ENCODE data around the gene NELFB.

- TF ChIP-seq RCOR1 (IDR thresholded peaks at IDR 0.05; ENCODE audit: borderline replicate concordance in 1 of 2, low read depth in 2 of 2, low read length in 2 of 2) (no peak), IFI16 (CRISPR knock-in tag; IDR thresholded peaks at IDR 0.05) (no peak), ADNP (tag; IDR thresholded peaks at IDR 0.05) (no peak), CTCF (IDR thresholded peaks at IDR 0.05 in 2 of 3, conservative IDR thresholded peaks at IDR 0.05 in 1 of 3; ENCODE audit: insufficient read depth in 2 of 3, low read depth in 1 of 3, low read length in 3 of 3) (no peak)
- TF ChIP-seq, protein P1, sequence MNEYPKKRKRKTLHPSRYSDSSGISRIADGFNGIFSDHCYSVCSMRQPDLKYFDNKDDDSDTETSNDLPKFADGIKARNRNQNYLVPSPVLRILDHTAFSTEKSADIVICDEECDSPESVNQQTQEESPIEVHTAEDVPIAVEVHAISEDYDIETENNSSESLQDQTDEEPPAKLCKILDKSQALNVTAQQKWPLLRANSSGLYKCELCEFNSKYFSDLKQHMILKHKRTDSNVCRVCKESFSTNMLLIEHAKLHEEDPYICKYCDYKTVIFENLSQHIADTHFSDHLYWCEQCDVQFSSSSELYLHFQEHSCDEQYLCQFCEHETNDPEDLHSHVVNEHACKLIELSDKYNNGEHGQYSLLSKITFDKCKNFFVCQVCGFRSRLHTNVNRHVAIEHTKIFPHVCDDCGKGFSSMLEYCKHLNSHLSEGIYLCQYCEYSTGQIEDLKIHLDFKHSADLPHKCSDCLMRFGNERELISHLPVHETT (CRISPR knock-in tag; conservative IDR thresholded peaks at IDR 0.05 in 1 of 2, IDR thresholded peaks at IDR 0.05 in 1 of 2): no peak
Measured at GRCh38 chr9:137221095-137221505, 34.0 kb upstream of the NELFB start.
